GM21529 (cell line): ENCODE data around the gene MAPK10.
"Not testable (repeated sequence)": the region's sequence is repeated elsewhere in the genome, so short reads cannot be mapped to it uniquely, and the experiment has no call there.

Source experiments
- ATAC-seq: cut with Tn5 transposase; IDR thresholded peaks from one replicate; pipeline ENCODE4 v1.9.1; 2021; ENCODE audit not compliant: unreplicated experiment

MAPK10 gene

DNA sequence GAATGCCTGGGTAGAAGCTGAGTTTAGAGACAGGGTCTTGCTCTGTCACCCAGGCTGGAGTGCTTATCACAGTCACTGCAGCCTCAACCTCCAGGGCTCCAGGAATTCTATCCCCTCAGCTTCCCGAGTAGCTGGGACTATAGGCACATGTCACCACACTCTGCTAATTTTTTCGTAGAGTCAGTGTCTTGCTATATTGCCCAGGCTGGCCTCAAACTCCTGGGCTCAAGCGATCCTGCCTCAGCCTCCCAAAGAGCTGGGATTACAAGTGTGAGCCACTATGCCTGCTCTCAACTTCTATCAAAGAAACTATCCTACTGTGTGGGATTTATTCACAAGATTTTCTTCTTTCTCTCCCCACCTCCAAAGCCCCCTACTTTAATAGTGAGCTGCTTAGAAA is 15.7 kb downstream of the MAPK10 start:
- no peak for ATAC-seq

DNA sequence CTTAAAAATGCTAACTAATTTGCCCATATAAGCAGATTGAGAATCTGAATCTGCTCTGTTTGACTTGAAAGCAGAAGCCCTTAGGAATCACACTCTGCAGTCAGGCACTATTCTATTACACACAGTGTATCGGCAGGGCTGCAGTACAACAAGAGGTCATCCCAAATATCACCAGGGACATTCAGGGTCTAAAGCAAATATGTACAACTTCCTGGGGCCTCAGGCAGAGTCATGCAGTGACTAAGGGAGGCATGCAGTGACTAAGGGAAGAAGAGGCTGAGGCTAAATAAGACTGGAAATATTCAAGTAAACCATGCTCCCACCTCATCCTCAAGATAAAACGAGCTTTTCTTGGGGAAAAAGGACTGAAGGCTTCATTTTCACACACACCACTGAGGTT is 20.9 kb downstream of the MAPK10 start:
- ATAC-seq = no peak

DNA sequence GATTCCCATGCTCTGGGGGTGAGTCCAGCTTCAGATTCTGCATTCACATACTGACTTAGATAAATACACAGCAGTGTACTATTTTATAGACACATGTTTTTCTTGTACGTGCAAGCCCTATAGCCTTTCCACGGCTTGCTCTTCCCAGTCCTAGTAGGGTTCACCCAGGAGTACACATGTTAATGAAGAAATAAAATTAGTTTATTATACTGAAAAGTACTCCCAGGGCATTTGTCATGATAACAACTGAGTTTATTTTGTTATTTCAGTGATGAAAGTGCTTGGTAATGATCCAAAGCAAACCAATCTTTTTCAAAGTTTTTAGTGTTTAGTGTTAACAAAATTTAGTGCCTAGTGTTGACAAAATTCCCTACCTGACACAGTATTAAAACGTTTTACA is 21.3 kb downstream of the MAPK10 start:
- ATAC-seq = no peak

DNA sequence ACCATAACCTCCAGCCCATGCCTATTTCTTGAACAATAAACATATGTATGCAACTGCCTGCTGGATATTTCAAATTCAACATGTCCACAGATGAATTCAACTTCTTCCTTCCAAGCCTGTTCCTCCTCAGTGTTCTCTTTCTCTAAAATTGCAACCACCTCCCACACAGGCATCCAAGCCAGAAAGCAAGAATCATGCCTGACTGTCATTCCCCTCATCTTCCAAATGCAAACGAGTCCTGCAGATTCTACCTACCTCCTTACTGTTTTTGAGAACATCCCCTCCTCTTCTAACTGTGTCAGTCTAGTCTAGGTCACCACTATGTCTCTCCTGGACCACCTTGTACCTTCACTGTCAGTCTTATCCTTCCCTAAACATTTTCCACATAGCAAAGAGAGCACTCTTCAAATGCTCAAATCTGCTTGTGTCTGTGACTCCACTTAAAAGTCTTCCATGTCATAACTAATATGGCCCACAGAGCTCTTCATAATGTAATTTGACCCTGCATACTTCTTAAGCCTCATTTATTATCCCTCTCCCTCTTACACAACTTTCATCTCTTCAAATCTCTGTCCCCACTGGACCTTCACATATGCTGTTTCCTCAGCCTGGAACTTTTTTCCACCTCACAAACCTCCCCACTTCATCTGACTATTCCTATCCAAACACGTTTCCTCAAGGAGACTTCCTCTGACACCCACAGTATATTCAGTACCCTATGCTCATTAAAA is 25.7 kb downstream of the MAPK10 start:
- no peak for ATAC-seq

DNA sequence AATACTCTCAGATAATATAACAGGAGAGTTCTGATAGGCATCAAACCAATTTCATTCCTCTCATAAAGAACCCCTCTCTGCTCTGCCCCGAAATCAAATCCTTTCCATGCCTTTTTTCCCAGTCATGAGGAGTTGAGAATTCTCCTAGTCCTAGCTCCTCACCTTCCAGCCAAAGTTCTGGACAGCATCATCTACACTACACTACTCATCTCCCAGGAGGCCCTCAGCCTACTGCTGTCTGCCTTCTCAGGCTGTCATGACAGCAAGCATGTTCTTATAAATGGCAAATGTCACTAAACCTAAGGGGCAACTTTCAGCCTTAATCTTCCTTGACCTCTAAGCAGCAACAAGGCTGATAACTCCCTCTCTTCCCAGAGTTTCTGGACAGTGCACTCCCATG is 26.6 kb downstream of the MAPK10 start:
- no peak for ATAC-seq

DNA sequence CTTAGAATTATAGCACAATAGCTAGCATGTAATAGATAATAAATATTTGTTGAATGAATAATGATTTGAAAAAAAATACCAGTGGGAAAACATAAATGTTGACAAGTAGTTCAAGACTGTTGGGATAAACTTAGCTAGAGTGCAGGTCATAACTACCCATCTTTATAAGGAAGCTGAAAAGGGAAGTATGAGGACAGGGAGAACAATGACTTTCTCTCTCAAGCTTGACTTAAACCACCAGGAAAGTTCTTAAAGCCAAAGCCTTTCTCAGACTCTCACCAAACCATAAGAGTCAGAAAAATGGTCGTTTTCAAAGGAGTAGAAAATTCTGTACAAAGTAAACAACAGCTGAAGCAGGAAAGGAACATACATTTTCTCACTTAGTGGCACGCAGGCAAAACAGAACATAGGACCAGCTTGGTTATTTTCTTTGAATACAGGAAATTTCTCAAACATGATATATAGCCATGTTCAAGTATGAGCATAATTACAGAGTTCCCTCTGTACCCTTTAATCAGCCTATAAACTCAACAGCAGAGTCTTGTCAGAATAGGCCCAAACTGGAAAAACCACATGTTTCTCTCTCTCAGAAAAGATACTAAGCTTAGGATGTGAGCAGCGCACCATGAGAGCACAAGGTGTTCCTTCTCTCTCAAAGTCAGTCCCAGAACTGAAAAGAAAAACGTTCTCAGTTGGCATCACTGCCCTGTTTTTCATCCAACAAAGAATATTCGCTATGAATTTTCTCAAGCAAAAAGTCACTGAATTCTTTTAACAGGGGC is 28.7 kb downstream of the MAPK10 start:
- no peak for ATAC-seq

DNA sequence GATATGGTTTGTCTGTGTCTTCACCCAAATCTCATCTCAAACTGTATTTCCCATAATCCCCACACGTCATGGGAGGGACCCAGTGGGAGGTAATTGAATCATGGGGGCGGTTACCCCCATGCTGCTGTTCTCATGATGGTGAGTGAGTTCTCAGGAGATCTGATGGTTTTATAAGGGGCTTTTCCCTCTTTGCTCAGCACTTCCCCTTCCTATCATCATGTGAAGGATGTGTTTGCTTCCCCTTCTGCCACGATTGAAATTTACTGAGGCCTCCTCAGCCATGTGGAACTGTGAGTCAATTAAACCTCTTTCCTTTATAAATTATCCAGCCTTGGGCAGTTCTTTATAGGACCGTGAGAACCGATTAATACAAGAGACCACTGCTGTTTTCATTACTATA is 29.4 kb downstream of the MAPK10 start:
- not testable (repeated sequence) for ATAC-seq

DNA sequence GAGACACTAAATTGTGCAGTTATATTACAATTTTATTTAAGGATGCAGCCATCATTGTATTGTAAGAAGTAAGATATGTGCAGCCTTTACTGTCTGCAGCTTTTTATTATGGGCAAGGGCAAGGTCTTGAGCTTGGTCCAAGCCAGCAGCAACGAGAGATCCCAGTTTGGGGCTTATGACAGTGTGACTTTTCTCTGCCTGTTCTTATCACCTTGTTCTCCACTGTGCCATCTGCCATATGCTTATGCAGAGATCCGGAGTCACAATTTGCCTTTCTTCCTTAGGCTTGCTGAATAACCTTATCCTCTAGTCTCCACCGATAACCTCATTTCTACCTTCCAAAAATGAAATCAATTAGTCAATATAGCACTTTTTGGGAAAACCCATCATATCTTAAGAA is 30.4 kb downstream of the MAPK10 start:
- no peak for ATAC-seq

DNA sequence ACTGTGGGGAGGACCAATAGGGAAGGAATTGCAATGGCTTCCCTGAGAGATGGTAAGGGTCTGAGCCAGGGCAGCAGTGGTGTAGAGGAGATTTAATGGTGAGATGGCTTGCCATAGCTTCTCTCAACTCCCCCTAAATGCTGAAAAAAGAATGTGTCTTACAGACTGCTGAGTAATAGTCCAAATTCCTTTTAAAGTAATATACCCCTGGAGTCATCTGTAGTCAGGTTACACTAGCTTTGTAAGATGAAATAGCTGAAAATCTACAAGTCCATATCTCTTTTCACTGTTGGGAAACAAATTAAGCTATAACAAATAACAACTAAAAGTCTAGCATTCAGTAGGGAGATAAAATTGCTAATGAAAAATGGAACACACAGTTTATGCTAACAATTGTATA is 33.5 kb downstream of the MAPK10 start:
- no peak for ATAC-seq

DNA sequence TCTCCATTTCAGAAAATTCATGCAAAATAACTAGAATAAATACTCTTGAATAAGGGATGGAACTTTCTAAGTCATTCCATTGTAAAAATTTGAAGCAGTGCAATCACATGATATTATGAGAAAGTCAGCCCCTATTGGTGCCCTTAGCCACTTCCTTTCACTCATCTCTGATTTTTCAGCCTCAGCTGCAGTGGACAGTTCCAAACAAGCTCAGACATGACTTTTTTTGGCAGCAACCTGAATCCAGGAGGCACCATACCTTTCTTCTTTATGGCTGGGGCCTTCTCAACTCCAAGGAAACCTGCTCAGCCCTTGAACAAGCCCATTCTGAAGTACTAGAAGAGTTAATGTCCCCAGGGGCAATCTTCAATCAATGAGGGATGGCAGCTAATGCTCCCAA is 40.5 kb downstream of the MAPK10 start:
- ATAC-seq = no peak

DNA sequence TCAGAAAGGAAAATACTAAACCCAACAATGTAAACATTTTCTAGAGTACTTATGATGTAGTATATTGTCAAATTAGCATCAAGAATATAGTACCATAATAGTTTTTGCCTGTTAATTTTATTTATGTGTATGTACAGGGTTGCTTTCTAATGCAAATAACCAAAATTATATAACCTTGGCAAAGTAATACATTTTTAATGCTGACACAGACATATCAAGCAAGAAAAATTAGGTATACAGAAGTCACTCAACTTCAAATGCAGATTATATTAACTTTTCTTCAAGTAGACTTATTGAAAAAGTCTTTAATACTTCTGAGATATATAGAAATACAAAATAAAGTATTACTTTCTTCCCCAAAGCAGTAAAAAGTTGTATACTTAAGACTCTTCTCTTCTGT is 44.3 kb downstream of the MAPK10 start:
- no peak for ATAC-seq

DNA sequence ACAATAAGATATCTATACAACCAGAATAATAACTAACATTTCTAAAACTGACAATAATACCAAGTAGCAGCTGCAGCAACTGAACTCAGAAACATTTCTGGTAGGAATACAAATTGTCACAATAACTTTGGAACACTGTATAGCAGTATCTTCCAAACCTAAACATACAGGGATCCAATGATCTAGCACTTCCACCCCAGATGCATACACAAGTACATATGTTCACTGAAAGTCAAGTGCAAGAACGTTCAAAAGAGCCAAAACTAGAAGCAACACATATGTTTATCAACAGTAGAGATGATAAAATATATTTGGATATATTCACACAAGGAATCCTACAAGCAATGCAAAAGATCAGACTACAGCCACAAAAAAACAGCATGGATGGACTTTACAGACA is 46.2 kb downstream of the MAPK10 start:
- no peak for ATAC-seq

DNA sequence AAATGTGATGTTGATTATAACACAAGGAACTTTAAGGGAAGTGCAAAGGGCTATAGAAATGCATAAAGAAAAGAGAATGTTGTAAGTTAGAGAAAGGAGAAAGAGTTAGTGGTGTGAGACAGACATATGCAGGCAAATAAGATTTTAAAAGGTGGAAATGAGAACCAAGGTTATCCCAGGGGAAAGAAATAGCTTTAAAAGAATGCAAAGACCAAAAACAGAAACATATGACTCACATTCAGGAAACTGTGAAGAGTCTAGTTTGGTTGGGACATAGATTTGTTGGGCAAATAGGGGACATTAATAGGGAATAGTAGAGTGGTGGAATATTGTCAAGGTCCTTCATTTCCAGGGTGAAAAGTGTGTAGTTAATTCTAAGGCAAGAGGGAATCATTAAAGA is 52.4 kb downstream of the MAPK10 start:
- no peak for ATAC-seq

DNA sequence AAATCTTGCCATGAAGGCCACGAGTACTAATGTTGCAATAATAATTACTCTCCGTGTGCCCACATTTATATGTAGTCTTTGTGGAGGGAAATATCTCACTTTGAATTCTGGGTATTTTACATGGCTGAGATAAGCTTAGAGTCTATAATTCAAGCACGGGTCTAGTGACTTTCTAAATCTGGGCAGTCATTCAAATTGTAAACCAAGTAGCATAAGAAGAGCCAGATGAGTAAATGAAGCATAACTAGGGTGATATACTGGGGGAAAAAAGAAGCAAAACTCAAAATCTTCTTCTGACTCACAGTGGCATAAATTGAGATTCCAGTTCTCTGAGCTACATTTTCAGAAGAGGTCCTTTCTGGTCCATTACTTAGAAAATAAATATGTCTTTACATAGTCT is 53.0 kb downstream of the MAPK10 start:
- no peak for ATAC-seq

DNA sequence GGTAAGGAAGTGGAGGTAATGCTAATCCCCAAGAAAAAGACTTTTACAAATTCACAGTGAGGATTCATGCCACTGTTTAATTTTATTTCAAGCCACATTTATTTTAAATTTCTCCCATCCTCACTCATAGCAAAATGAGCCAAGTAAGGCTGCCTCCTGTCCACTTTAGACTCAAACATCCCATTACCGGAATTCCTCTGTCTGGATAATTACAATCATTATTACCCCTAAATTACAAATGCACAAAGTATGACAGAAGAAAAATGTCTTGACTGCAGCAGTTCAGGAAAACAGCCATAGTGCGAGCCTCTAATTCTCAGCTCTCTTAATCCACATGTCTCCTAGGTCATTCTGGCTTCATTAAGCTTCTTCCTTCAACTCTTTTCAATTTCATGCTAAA is 57.0 kb downstream of the MAPK10 start:
- ATAC-seq = no peak

DNA sequence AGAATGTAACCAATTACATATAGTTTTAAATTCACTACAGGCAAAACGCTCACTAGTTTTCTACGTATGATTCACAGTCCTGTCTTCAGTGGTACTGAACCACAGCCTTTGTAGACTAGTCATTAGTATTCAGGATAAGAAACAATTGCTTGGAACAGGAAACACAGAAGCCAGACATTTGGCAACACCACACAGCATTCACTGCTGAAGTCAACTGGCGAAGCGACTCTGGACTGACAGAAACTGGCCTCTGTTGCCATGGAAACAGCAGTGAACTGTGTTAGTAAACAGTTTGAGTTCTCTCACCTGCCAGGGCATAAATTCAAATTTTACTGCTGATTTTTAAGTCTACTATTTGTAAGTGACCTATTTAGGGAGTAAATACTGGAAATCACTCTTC is 57.6 kb downstream of the MAPK10 start:
- ATAC-seq = no peak

DNA sequence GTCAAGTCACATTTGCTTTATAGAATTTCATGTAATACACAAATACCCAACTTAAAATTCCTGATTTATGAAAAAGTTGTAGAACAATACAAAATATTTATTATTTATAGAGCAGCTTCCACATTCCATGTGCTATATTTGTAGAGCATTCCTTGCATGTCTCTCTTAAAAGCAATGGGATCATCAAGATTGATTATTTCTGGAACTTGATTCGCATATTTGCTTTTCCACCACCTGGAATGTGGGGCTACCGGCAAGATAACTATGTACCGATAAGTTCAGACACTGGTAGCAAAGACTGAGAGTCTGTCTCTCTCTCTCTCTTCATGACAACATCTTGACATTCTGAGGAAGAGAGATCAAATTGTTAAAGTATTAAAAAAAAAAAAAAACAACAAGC is 59.3 kb downstream of the MAPK10 start:
- ATAC-seq = no peak

DNA sequence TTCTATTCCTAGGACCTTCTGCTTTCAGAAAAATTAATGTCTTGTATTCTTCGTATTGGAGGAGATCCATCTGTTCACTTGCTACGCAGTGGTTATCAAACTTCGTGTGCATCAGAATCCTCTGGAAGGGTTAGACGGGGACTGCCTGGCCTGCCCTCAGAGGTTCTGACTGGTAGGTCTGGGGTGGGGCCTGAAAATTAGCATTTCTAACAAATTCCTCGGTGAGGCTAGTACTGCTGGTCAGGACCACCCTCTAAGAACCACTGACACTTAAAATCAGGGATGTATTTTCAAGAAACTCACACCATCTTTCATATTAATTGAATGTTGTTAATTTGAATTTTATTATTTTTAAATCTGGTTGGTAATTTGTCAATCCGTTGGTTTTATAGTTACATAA is 63.0 kb downstream of the MAPK10 start:
- ATAC-seq = no peak

DNA sequence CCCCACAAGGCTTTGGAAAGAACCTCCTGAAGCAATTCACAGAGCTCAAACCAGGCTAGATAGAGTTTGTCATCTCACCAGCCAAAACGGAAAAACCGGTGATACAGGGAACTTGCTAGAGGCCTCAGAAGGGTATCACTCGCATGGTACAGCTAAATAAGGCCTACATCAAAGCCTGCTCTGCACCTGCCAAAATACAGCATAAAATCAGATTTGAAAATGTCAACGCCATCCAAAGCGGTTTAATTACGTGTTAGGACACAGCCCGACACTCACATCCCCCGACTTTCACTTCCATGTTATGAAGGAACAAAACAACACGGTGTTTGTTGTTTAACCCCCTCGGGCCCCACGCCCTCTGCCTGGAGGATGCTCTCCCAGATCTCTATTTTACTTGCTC is 65.0 kb downstream of the MAPK10 start:
- ATAC-seq = no peak

DNA sequence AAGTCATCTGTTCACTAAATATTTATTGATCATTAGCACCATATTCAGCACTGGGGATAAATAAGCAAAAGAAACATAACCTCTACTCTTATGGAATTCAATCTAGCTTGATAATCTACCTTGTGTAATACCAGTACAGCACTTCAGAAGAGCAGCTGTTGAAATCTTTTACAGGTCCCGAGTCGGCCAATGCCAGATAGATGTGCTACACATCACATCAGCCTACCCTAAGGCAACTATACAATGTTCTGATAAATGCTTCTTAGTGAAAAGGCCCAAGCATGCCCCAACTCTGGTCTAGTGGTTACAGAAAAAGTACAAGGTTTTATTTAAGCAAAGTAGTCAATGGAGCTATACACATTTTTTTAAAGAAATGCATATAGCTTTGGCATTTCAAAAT is 68.7 kb downstream of the MAPK10 start:
- no peak for ATAC-seq

DNA sequence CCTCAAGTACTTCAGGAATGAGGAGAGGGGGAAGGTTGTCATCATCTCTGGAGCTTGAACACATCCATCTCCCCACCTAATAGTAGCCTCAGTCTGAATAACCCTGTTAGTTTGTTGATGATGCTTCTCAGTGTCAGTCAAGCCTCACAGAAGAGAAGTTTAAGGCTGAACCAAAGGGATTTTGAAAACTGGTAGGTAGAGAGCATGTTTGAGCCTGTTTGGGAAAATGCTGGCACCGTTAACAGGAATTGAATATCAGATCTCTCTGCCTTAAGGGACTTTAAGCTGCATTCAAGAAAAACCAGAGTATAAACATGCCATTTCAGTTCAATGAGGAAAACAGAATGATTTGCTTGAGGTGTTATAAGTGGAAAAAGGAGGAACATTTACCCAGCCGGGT is 73.1 kb downstream of the MAPK10 start:
- no peak for ATAC-seq

DNA sequence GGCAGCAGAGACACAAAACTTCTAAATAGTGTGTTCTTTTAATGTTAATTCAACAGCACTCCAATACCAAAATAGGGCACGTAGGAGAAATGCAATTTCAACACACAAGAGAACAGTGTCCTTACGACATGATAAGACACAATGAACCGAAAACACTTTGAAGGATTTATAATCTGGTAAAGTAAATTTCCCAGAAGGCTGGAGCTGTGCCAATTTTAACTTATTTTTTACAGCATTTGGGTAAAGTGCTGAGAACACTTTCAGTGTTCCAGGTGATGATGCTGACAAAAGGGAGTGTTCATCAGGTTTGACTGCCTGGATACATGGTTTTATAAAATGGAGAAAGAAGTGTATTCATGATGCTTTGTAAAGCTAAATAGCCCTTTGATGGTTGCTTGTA is 76.5 kb downstream of the MAPK10 start:
- ATAC-seq = no peak

DNA sequence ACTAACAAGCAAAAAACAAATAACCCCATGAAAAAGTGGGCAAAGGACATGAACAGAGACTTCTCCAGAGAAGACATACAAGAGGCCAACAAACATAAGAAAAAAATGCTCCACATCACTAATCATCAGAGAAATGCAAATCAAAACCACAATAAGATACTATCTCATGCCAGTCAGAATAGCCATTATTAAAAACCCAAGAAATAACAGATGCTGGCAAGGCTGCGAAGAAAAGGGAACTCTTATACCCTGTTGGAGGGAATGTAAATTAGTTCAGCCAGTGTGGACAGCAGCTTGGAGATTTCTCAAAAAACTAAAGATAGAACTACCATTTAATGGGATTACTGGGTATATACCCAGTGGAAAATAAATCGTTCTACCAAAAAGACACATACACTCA is 79.6 kb downstream of the MAPK10 start:
- ATAC-seq = no peak
